Prostate gland (tissue), 2 donors: ENCODE data around the gene CCDC85B. TPM values are rescaled to one million over a fixed set of nuclear protein-coding genes. Genes with fewer than 3 reads are reported as not detected.

ENCODE experiments used
- DNase-seq: peaks from one replicate; pipeline ENCODE4 v3.0.0-alpha.2; 2019; ENCODE audit warnings: low spot score
- H3K27ac ChIP-seq, 2 donors: fragments of 200-600 bp; sonication (generic); 2 replicates each; pipeline ENCODE4 v1.5.1; 2017 to 2019
- H3K27me3 ChIP-seq: fragments of 200-600 bp; sonication (generic); replicated peaks from 2 replicates; pipeline ENCODE4 v1.5.1; 2019; ENCODE audit not compliant: insufficient read depth
- H3K36me3 ChIP-seq, 2 donors: fragments of 200-600 bp; sonication (generic); 1 replicate in 1 of 2; 2 replicates in 1 of 2; pipeline versions ENCODE4 v1.5.1 to v1.8.1; 2017 to 2019
- H3K4me1 ChIP-seq: fragments of 200-600 bp; sonication (generic); replicated peaks from 2 replicates; pipeline ENCODE4 v1.5.1; 2019
- H3K4me3 ChIP-seq, 2 donors: fragments of 200-600 bp; sonication (generic); 2 replicates each; pipeline ENCODE4 v1.5.1; 2017 to 2019
- H3K9me3 ChIP-seq: fragments of 200-600 bp; sonication (generic); 2 replicates; pipeline ENCODE4 v1.5.1; 2017
- CTCF ChIP-seq, 4 experiments: fragments of 200-600 bp in 2 of 4; fragments of 450-650 bp in 2 of 4; sonication (generic) in 2 of 4; IDR thresholded peaks; 1 replicate in 3 of 4; 2 replicates in 1 of 4; pipeline ENCODE4 v1.5.1; 2016 to 2019; ENCODE audit warnings: antibody characterized with exemption in 4 of 4, mild to moderate bottlenecking in 2 of 4, moderate library complexity in 2 of 4
- POLR2A ChIP-seq: fragments of 450-650 bp; IDR thresholded peaks from one replicate; pipeline ENCODE4 v1.6.1; 2016; ENCODE audit warnings: antibody characterized with exemption, mild to moderate bottlenecking
- POLR2AphosphoS5 ChIP-seq: sonication (generic); formaldehyde crosslinking; IDR thresholded peaks from one replicate; pipeline ENCODE4 v1.6.1; 2017; ENCODE audit warnings: antibody characterized with exemption
- WGBS: methylation state at CpG from one replicate; pipeline ENCODE4 v1.1.5; 2018; 5-methylcytosine and 5-hydroxymethylcytosine counted together
- intact Hi-C: fragments of 100-400 bp; cut with DNase I; formaldehyde crosslinking; loops from one replicate; pipeline ENCODE4 v1.14.2; 2022
- total RNA-seq, 2 donors: library from RNA; depleted of rRNA; stranded (reverse); fragments of >200 nt; gene quantifications; one replicate each; pipeline ENCODE4 v1.1.0, GENCODE V29; 2016

CCDC85B gene
- total RNA-seq, 2 donors from 2014 or later = 40.4 to 55.0 TPM

GRCh38 chr11:65854161-65854592 is 36.3 kb upstream of the CCDC85B start:
- TF ChIP-seq POLR2AphosphoS5 = no peak
- TF ChIP-seq POLR2A = no peak
- no peak for TF ChIP-seq CTCF (IDR thresholded peaks at IDR 0.05)
- 85% methylated on average over 4 of the region's 4 CpGs for WGBS
- no peak for DNase-seq
- no peak overlapping the region for H3K4me3 ChIP-seq
- intact Hi-C loops = no loop called here
- H3K27me3 ChIP-seq = no peaks in the 10 kb centered on the region
- H3K9me3 ChIP-seq = no peaks in the 10 kb centered on the region
- peaks cover 5% of the 10 kb centered on the region for H3K4me1 ChIP-seq
- H3K27ac ChIP-seq = no peak overlapping the region
- H3K36me3 ChIP-seq = peaks cover 8 to 35% of the 10 kb centered on the region in 2 donors

- intact Hi-C loops = no loop called here
- Histone ChIP-seq H3K36me3 (peaks cover 8 to 35% of the 10 kb centered on the region in 2 donors), H3K27ac (no peak overlapping the region), H3K27me3 (no peaks in the 10 kb centered on the region), H3K4me1 (peaks cover 5% of the 10 kb centered on the region), H3K9me3 (no peaks in the 10 kb centered on the region), H3K4me3 (no peak overlapping the region)
- WGBS = 68% methylated on average over 15 of the region's 15 CpGs
- DNase-seq = no peak
- TF ChIP-seq POLR2A (no peak), POLR2AphosphoS5 (no peak), CTCF (IDR thresholded peaks at IDR 0.05) (no peak)
Observed at GRCh38 chr11:65854852-65855837, 35.3 kb upstream of the CCDC85B start.

- WGBS = 85% methylated on average over 15 of the region's 15 CpGs
- Histone ChIP-seq H3K4me1 (peaks cover 5% of the 10 kb centered on the region), H3K27me3 (no peaks in the 10 kb centered on the region), H3K27ac (peak overlapping the region in 1 of 2 donors; percentile 94), H3K36me3 (peaks cover 8 to 35% of the 10 kb centered on the region in 2 donors), H3K4me3 (peak overlapping the region in 1 of 2 donors; percentile 99), H3K9me3 (no peaks in the 10 kb centered on the region)
- no peak for DNase-seq
- no peak for TF ChIP-seq CTCF (IDR thresholded peaks at IDR 0.05)
- TF ChIP-seq POLR2A = no peak
- no peak for TF ChIP-seq POLR2AphosphoS5
- intact Hi-C loops = loop anchor here (2.0 kb wide), 1 partner anchor 33 kb away; the partner anchor contains the start of gene FIBP
Observed at GRCh38 chr11:65855927-65856363, 34.5 kb upstream of the CCDC85B start.

- Histone ChIP-seq H3K36me3 (peaks cover 8 to 26% of the 10 kb centered on the region in 2 donors), H3K9me3 (no peaks in the 10 kb centered on the region), H3K27ac (peak overlapping the region; percentile 94 to 96), H3K4me3 (peak overlapping the region; percentile 99), H3K4me1 (peaks cover 12% of the 10 kb centered on the region), H3K27me3 (no peaks in the 10 kb centered on the region)
- WGBS = 2% methylated on average over 52 of the region's 57 CpGs
- peak; percentile 84 for DNase-seq
- TF ChIP-seq POLR2A (peak; percentile 75), CTCF (IDR thresholded peaks at IDR 0.05) (peak in 1 of 4 experiments; percentile 22), POLR2AphosphoS5 (peak; percentile 81)
- intact Hi-C loops = loop anchor here (2.0 kb wide), 1 partner anchor 32 kb away; the partner anchor contains the start of gene FIBP
Observed at GRCh38 chr11:65856689-65857499, 33.6 kb upstream of the CCDC85B start.
